HepG2 (cell line): ENCODE measurements around the gene EGFR. TPM values are rescaled to one million over a fixed set of nuclear protein-coding genes. Genes with fewer than 3 reads are reported as not detected.

Source experiments
- ETV6 ChIP-seq: sonication (generic); formaldehyde crosslinking; conservative IDR thresholded peaks from 2 replicates; pipeline ENCODE4 v1.4.0; 2020; ENCODE audit warnings: missing genetic modification reagents
- FOXA3 ChIP-seq: IDR thresholded peaks from 2 replicates; pipeline ENCODE4 v1.6.1; 2016; ENCODE audit warnings: missing genetic modification reagents, missing compliant biosample characterization
- HDAC2 ChIP-seq: sonication (generic); formaldehyde crosslinking; IDR thresholded peaks from 2 replicates; pipeline ENCODE4 v1.4.0; 2020; ENCODE audit warnings: missing genetic modification reagents
- KDM5B ChIP-seq: sonication (generic); formaldehyde crosslinking; IDR thresholded peaks from 2 replicates; pipeline ENCODE4 v1.4.0; 2020; ENCODE audit warnings: missing genetic modification reagents, mild to moderate bottlenecking, borderline replicate concordance
- MIER2 ChIP-seq: IDR thresholded peaks from 2 replicates; pipeline ENCODE4 v1.6.1; 2016; ENCODE audit warnings: missing biosample characterization, missing genetic modification reagents
- MXI1 ChIP-seq: IDR thresholded peaks from 3 replicates; pipeline ENCODE4 v1.6.1; 2012; ENCODE audit warnings: low read depth, low read length, inconsistent platforms, borderline replicate concordance
- NFATC3 ChIP-seq: sonication (generic); formaldehyde crosslinking; IDR thresholded peaks from 2 replicates; pipeline ENCODE4 v1.5.1; 2020; ENCODE audit warnings: mild to moderate bottlenecking, missing genetic modification reagents
- SRSF1 ChIP-seq: fragments of 200-400 bp; formaldehyde crosslinking; optimal IDR thresholded peaks from 2 replicates; pipeline ENCODE3; 2017; ENCODE audit warnings: mild to moderate bottlenecking, low read depth, low read length, moderate library complexity
- YY1 ChIP-seq: IDR thresholded peaks from 2 replicates; pipeline ENCODE4 v1.6.1; 2011; ENCODE audit warnings: low read length, low read depth, moderate library complexity, mild to moderate bottlenecking; ENCODE audit not compliant: insufficient read depth, insufficient replicate concordance
- ZNF20 ChIP-seq: sonication (generic); formaldehyde crosslinking; IDR thresholded peaks from 2 replicates; pipeline ENCODE4 v1.4.0; 2020; ENCODE audit warnings: mild to moderate bottlenecking, moderate library complexity, missing genetic modification reagents
- ZNF558 ChIP-seq: sonication (generic); formaldehyde crosslinking; IDR thresholded peaks from 2 replicates; pipeline ENCODE4 v1.9.0; 2022; ENCODE audit warnings: mild to moderate bottlenecking, missing genetic modification reagents, borderline replicate concordance
- ZNF615 ChIP-seq: sonication (generic); formaldehyde crosslinking; IDR thresholded peaks from 2 replicates; pipeline ENCODE4 v1.5.0; 2020; ENCODE audit warnings: mild to moderate bottlenecking, missing genetic modification reagents, borderline replicate concordance
- ZNF660 ChIP-seq: sonication (generic); formaldehyde crosslinking; IDR thresholded peaks from 2 replicates; pipeline ENCODE4 v1.5.1; 2020; ENCODE audit warnings: mild to moderate bottlenecking, low read depth, missing genetic modification reagents, borderline replicate concordance
- ZNF713 ChIP-seq: sonication (generic); formaldehyde crosslinking; IDR thresholded peaks from 2 replicates; pipeline ENCODE4 v1.4.0; 2020; ENCODE audit warnings: mild to moderate bottlenecking, missing genetic modification reagents
- ZSCAN31 ChIP-seq: sonication (generic); formaldehyde crosslinking; IDR thresholded peaks from 2 replicates; pipeline ENCODE4 v1.5.0; 2020; ENCODE audit warnings: low read depth, mild to moderate bottlenecking, missing genetic modification reagents
- polyA plus RNA-seq, 8 experiments: library from polyadenylated mRNA; depleted of rRNA in 3 of 8; stranded (reverse) in 7 of 8; unstranded in 1 of 8; fragments of >200 nt; fragmentation: Illumina TruSeq in 4 of 8; extraction: Trizol in 4 of 8; gene quantifications; 2 replicates each; pipeline versions ENCODE4 v1.2.1 to v1.2.3, GENCODE V29; 2011 to 2016; ENCODE audit warnings: low read depth in 4 of 8, missing spikeins in 1 of 8, mixed read lengths in 1 of 8; ENCODE audit not compliant: insufficient read depth in 1 of 8
- total RNA-seq, 5 experiments: library from RNA; depleted of rRNA; stranded (reverse); fragments of >200 nt; fragmentation: Illumina TruSeq; extraction: Trizol; gene quantifications; 2 replicates each; pipeline ENCODE4 v1.2.3, GENCODE V29; 2016; ENCODE audit warnings: low read depth in 1 of 5
- TF ChIP-seq, protein P1 (sequence below): sonication (generic); formaldehyde crosslinking; IDR thresholded peaks from 2 replicates; pipeline ENCODE4 v1.5.1; 2020; ENCODE audit warnings: mild to moderate bottlenecking, missing genetic modification reagents, moderate library complexity
- TF ChIP-seq, protein P2 (sequence below): sonication (generic); formaldehyde crosslinking; IDR thresholded peaks from 2 replicates; pipeline ENCODE4 v1.5.1; 2020; ENCODE audit warnings: mild to moderate bottlenecking, missing genetic modification reagents, moderate library complexity
- TF ChIP-seq, protein P3 (sequence below): IDR thresholded peaks from 2 replicates; pipeline ENCODE4 v1.6.1; 2016
- TF ChIP-seq, protein P4 (sequence below): sonication (generic); formaldehyde crosslinking; IDR thresholded peaks from 2 replicates; pipeline ENCODE4 v1.5.0; 2020; ENCODE audit warnings: mild to moderate bottlenecking, missing genetic modification reagents

The EGFR gene
- total and polyA plus RNA-seq, 2 of the 13 experiments (the other 11 are each of a cell fraction or from before 2014, with no cell fraction given), result 7.0 to 10.0 TPM

DNA sequence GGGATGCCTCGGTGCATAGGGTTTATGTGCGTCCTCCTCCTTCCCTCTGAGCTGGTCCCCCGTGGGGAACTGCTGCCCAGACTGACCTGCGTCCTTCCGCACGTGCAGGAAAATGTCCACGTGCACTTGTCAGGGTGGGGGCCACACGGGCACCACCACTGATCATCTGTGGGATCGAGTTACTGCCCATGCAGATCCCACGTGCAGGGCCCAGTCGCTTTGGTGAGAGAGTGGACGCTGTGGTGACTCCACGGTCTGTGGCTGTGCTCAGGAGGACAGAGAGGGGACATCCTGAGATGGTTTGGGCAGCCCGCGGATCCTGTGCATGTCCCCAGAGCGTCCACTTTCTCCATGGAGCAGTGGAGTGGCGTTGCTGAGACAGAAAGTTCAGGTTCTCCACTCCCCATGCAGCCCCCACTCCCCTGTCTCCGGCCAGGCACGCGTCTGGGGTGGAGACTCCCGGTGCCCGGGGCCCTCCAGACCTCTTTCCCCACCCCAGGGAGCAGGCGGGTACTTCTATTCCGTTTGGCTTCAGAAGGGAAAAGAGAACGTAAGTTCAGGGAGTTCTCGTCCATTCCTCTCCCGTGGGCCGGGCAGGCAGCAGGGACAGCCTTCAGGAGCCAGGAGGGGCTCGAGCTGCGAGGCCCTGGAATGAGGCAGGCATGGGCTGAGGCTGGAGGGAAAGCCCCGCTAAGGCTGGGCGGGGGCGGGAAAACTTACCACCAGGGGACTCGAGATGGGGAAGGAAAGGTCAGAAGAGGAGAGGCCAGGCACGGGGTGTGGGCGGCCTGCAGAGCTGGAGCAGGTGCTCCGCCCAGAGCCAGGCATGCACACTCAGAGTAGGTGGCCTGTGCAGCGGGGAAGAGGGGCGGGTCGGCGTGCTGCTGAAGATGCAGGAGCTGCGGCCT is 59.9 kb downstream of the EGFR start (continued):
- TF ChIP-seq SRSF1 (peak; percentile 45), HDAC2 (peak; percentile 64; the same call in 1 of the 2 replicates), MXI1 (peak; percentile 41; the same call in 1 of the 3 replicates), ZNF615 (CRISPR knock-in tag) (peak; percentile 84; the same call in 1 of the 2 replicates), ZNF713 (CRISPR knock-in tag) (no peak), YY1 (peak; percentile 67), MIER2 (0 out of 2 replicates have a peak, but pooled peaks have one; percentile 11), KDM5B (CRISPR knock-in tag) (peak; percentile 58; the same call in 1 of the 2 replicates), ETV6 (CRISPR knock-in tag) (no peak), NFATC3 (CRISPR knock-in tag) (no peak), ZNF660 (0 out of 2 replicates have a peak, but pooled peaks have one; percentile 44), ZNF558 (CRISPR knock-in tag) (peak; percentile 71; the same call in 1 of the 2 replicates), ZSCAN31 (0 out of 2 replicates have a peak, but pooled peaks have one; percentile 59), ZNF20 (CRISPR knock-in tag) (no peak), FOXA3 (CRISPR knock-in tag) (peak; percentile 31; the same call in 1 of the 2 replicates)
- TF ChIP-seq, protein P1, sequence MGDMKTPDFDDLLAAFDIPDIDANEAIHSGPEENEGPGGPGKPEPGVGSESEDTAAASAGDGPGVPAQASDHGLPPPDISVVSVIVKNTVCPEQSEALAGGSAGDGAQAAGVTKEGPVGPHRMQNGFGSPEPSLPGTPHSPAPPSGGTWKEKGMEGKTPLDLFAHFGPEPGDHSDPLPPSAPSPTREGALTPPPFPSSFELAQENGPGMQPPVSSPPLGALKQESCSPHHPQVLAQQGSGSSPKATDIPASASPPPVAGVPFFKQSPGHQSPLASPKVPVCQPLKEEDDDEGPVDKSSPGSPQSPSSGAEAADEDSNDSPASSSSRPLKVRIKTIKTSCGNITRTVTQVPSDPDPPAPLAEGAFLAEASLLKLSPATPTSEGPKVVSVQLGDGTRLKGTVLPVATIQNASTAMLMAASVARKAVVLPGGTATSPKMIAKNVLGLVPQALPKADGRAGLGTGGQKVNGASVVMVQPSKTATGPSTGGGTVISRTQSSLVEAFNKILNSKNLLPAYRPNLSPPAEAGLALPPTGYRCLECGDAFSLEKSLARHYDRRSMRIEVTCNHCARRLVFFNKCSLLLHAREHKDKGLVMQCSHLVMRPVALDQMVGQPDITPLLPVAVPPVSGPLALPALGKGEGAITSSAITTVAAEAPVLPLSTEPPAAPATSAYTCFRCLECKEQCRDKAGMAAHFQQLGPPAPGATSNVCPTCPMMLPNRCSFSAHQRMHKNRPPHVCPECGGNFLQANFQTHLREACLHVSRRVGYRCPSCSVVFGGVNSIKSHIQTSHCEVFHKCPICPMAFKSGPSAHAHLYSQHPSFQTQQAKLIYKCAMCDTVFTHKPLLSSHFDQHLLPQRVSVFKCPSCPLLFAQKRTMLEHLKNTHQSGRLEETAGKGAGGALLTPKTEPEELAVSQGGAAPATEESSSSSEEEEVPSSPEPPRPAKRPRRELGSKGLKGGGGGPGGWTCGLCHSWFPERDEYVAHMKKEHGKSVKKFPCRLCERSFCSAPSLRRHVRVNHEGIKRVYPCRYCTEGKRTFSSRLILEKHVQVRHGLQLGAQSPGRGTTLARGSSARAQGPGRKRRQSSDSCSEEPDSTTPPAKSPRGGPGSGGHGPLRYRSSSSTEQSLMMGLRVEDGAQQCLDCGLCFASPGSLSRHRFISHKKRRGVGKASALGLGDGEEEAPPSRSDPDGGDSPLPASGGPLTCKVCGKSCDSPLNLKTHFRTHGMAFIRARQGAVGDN (CRISPR knock-in tag), result peak; percentile 96
- TF ChIP-seq, protein P2, sequence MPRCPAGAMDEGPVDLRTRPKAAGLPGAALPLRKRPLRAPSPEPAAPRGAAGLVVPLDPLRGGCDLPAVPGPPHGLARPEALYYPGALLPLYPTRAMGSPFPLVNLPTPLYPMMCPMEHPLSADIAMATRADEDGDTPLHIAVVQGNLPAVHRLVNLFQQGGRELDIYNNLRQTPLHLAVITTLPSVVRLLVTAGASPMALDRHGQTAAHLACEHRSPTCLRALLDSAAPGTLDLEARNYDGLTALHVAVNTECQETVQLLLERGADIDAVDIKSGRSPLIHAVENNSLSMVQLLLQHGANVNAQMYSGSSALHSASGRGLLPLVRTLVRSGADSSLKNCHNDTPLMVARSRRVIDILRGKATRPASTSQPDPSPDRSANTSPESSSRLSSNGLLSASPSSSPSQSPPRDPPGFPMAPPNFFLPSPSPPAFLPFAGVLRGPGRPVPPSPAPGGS, result peak; percentile 94
- TF ChIP-seq, protein P3, sequence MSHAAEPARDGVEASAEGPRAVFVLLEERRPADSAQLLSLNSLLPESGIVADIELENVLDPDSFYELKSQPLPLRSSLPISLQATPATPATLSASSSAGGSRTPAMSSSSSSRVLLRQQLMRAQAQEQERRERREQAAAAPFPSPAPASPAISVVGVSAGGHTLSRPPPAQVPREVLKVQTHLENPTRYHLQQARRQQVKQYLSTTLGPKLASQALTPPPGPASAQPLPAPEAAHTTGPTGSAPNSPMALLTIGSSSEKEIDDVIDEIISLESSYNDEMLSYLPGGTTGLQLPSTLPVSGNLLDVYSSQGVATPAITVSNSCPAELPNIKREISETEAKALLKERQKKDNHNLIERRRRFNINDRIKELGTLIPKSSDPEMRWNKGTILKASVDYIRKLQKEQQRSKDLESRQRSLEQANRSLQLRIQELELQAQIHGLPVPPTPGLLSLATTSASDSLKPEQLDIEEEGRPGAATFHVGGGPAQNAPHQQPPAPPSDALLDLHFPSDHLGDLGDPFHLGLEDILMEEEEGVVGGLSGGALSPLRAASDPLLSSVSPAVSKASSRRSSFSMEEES (CRISPR knock-in tag), result 0 out of 2 replicates have a peak, but pooled peaks have one; percentile 49
- TF ChIP-seq, protein P4, sequence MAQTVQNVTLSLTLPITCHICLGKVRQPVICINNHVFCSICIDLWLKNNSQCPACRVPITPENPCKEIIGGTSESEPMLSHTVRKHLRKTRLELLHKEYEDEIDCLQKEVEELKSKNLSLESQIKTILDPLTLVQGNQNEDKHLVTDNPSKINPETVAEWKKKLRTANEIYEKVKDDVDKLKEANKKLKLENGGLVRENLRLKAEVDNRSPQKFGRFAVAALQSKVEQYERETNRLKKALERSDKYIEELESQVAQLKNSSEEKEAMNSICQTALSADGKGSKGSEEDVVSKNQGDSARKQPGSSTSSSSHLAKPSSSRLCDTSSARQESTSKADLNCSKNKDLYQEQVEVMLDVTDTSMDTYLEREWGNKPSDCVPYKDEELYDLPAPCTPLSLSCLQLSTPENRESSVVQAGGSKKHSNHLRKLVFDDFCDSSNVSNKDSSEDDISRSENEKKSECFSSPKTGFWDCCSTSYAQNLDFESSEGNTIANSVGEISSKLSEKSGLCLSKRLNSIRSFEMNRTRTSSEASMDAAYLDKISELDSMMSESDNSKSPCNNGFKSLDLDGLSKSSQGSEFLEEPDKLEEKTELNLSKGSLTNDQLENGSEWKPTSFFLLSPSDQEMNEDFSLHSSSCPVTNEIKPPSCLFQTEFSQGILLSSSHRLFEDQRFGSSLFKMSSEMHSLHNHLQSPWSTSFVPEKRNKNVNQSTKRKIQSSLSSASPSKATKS (CRISPR knock-in tag), result no peak
